Hepatocyte (in vitro differentiated cells): ENCODE results near the gene ADGRV1. TPM values are rescaled to one million over a fixed set of nuclear protein-coding genes. Genes with fewer than 3 reads are reported as not detected.
"Not testable (repeated sequence)": the region's sequence is repeated elsewhere in the genome, so short reads cannot be mapped to it uniquely, and the experiment has no call there.

Source experiments
- DNase-seq: peaks from one replicate; pipeline ENCODE4 v3.0.0-alpha.2; 2016; ENCODE audit warnings: low spot score
- H2AFZ ChIP-seq: fragments of 200-600 bp; sonication (generic); 2 replicates; pipeline ENCODE4 v1.6.0; 2016; ENCODE audit warnings: antibody characterized with exemption, mild to moderate bottlenecking
- H3K27ac ChIP-seq: fragments of 200-600 bp; sonication (generic); 2 replicates; pipeline ENCODE4 v1.5.1; 2016; ENCODE audit warnings: mild to moderate bottlenecking
- H3K27me3 ChIP-seq: fragments of 200-600 bp; sonication (generic); 2 replicates; pipeline ENCODE4 v1.6.1; 2016
- H3K36me3 ChIP-seq: fragments of 200-600 bp; sonication (generic); replicated peaks from 2 replicates; pipeline ENCODE4 v1.5.1; 2016; ENCODE audit warnings: low read depth; ENCODE audit not compliant: insufficient read depth
- H3K4me1 ChIP-seq: fragments of 200-600 bp; sonication (generic); 2 replicates; pipeline ENCODE4 v1.5.1; 2016; ENCODE audit warnings: mild to moderate bottlenecking, moderate library complexity; ENCODE audit not compliant: insufficient read depth
- H3K4me2 ChIP-seq: fragments of 200-600 bp; sonication (generic); 2 replicates; pipeline ENCODE4 v1.6.0; 2016
- H3K4me3 ChIP-seq: fragments of 200-600 bp; sonication (generic); 2 replicates; pipeline ENCODE4 v1.5.1; 2016; ENCODE audit warnings: mild to moderate bottlenecking
- H3K79me2 ChIP-seq: fragments of 200-600 bp; sonication (generic); 2 replicates; pipeline ENCODE4 v1.6.0; 2017; ENCODE audit warnings: mild to moderate bottlenecking
- H3K9me2 ChIP-seq: fragments of 200-600 bp; sonication (generic); replicated peaks from 2 replicates; pipeline ENCODE4 v1.6.0; 2017; ENCODE audit warnings: mild to moderate bottlenecking; ENCODE audit not compliant: insufficient read depth
- H3K9me3 ChIP-seq: fragments of 200-600 bp; sonication (generic); 2 replicates; pipeline ENCODE4 v1.5.1; 2016; ENCODE audit warnings: low read depth, mild to moderate bottlenecking
- H4K20me1 ChIP-seq: fragments of 200-600 bp; sonication (generic); 2 replicates; pipeline ENCODE4 v1.6.0; 2016; ENCODE audit warnings: mild to moderate bottlenecking; ENCODE audit not compliant: insufficient read depth, poor library complexity, severe bottlenecking
- EZH2 ChIP-seq: fragments of 200-600 bp; sonication (generic); IDR thresholded peaks from 2 replicates; pipeline ENCODE4 v1.6.1; 2016; ENCODE audit warnings: antibody characterized with exemption, mild to moderate bottlenecking, borderline replicate concordance
- EZH2phosphoT487 ChIP-seq: fragments of 200-600 bp; sonication (generic); IDR thresholded peaks from one replicate; pipeline ENCODE4 v1.6.1; 2018; ENCODE audit warnings: antibody characterized with exemption, mild to moderate bottlenecking, low read depth, moderate library complexity; ENCODE audit not compliant: unreplicated experiment, severe bottlenecking
- WGBS: methylation state at CpG from one replicate; pipeline ENCODE4 v1.1.6; 2016; ENCODE audit warnings: low lambda C conversion rate; ENCODE audit errors: missing lambda C conversion rate; 5-methylcytosine and 5-hydroxymethylcytosine counted together
- polyA plus RNA-seq: library from polyadenylated mRNA; unstranded; fragments of >200 nt; fragmentation: Nextera tagmentation; extraction: Ambion mirVana; gene quantifications from 2 replicates; pipeline ENCODE4 v1.2.1, GENCODE V29; 2016
- total RNA-seq: library from RNA; depleted of rRNA; stranded (reverse); fragments of >200 nt; gene quantifications from 2 replicates; pipeline ENCODE4 v1.2.3, GENCODE V29; 2014
- TF ChIP-seq, protein P1 (sequence below): fragments of 200-600 bp; sonication (generic); IDR thresholded peaks from 2 replicates; pipeline ENCODE4 v1.5.1; 2016; ENCODE audit warnings: antibody characterized with exemption, mild to moderate bottlenecking; ENCODE audit not compliant: poor library complexity

The ADGRV1 gene
- total and polyA plus RNA-seq, 2 experiments from 2014 or later = 74.9 to 88.3 TPM

DNA sequence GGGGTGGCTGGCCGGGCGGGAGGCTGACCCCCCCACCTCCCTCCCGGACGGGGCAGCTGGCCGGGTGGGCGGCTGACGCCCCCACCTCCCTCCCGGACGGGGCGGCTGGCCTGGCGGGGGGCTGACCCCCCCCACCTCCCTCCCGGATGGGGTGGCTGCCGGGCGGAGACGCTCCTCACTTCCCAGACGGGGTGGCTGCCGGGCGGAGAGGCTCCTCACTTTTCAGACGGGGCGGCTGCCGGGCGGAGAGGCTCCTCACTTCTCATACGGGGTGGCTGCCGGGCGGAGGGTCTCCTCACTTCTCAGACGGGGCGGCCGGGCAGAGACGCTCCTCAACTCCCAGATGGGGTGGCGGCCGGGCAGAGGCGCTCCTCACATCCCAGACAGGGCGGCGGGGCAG is 37.2 kb downstream of the ADGRV1 start:
- not testable (repeated sequence) for DNase-seq, H3K4me1 ChIP-seq, H3K79me2 ChIP-seq, H2AFZ ChIP-seq, H3K9me2 ChIP-seq, H3K36me3 ChIP-seq, H3K27ac ChIP-seq, H3K4me3 ChIP-seq, H4K20me1 ChIP-seq, H3K27me3 ChIP-seq, H3K9me3 ChIP-seq, H3K4me2 ChIP-seq
- WGBS = no CpG with 5 or more reads among the region's 34 CpGs

DNA sequence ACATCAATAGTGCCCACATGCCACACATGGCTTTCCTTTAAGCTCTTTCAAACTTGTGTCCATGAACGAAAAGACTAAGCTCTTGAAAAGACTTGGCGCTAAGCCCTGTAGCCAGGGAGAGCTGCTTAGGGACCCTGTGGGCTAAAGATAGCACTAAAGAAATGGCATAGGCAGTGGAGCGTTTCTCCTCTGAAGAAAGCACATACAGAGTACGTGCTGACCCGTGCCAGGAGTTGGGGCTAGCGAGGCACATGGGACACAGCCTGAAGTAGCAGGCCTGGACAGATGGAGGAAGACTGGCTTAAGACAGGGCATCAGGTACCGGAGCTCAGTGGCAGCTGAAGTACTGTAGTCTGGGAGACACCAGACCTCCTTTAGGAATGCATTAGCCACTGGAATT is 39.7 kb downstream of the ADGRV1 start:
- Histone ChIP-seq H3K4me3 (no peak overlapping the region), H3K79me2 (no peaks in the 10 kb centered on the region), H3K9me2 (no peaks in the 10 kb centered on the region), H3K4me2 (no peak overlapping the region), H3K27me3 (no peaks in the 10 kb centered on the region), H3K27ac (no peak overlapping the region), H3K36me3 (no peaks in the 10 kb centered on the region), H3K9me3 (no peaks in the 10 kb centered on the region), H2AFZ (no peak overlapping the region), H4K20me1 (no peaks in the 10 kb centered on the region), H3K4me1 (no peaks in the 10 kb centered on the region)
- TF ChIP-seq EZH2 (no peak), EZH2phosphoT487 (no peak)
- TF ChIP-seq, protein P1, sequence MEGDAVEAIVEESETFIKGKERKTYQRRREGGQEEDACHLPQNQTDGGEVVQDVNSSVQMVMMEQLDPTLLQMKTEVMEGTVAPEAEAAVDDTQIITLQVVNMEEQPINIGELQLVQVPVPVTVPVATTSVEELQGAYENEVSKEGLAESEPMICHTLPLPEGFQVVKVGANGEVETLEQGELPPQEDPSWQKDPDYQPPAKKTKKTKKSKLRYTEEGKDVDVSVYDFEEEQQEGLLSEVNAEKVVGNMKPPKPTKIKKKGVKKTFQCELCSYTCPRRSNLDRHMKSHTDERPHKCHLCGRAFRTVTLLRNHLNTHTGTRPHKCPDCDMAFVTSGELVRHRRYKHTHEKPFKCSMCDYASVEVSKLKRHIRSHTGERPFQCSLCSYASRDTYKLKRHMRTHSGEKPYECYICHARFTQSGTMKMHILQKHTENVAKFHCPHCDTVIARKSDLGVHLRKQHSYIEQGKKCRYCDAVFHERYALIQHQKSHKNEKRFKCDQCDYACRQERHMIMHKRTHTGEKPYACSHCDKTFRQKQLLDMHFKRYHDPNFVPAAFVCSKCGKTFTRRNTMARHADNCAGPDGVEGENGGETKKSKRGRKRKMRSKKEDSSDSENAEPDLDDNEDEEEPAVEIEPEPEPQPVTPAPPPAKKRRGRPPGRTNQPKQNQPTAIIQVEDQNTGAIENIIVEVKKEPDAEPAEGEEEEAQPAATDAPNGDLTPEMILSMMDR = no peak
- no peak for DNase-seq
- 92% methylated on average over 7 of the region's 7 CpGs for WGBS

DNA sequence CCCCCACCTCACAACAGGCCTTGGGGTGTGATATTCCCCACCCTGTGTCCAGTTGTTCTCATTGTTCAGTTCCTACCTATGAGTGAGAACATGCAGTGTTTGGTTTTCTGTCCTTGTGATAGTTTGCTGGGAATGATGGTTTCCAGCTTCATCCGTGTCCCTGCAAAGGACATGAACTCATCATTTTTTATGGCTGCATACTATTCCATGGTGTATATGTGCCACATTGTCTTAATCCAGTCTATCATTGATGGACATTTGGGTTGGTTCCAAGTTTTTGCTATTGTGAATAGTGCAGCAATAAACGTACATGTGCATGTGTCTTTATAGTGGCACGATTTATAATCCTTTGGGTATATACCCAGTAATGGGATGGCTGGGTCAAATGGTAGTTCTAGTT is 41.7 kb downstream of the ADGRV1 start:
- H3K9me2 ChIP-seq, H3K4me3 ChIP-seq, H4K20me1 ChIP-seq, DNase-seq, H3K4me1 ChIP-seq, H3K9me3 ChIP-seq, H3K79me2 ChIP-seq, H3K36me3 ChIP-seq, H2AFZ ChIP-seq, H3K27ac ChIP-seq, H3K27me3 ChIP-seq, H3K4me2 ChIP-seq: not testable (repeated sequence)
- WGBS = 90% methylated on average over 3 of the region's 3 CpGs

DNA sequence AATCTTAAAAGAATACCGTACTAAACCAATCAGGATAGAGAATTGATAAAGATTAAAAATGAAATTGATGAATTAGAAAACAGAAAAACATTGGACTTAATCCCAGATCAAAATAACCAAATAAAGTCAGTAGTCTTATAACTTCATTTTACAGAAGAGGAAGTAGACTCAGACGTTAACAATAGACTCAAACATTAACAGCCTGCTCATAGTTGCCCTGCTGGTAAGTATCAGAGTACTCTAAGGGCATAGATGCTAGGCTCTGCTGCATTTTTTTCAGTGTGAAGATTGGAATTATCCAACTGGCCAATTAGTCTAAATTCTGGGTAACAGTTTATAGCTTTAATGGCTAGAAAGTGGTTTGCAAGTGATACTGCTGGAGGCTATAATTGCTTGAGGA is 42.9 kb downstream of the ADGRV1 start:
- Histone ChIP-seq H3K27me3 (no peaks in the 10 kb centered on the region), H3K27ac (no peak overlapping the region), H3K9me2 (no peaks in the 10 kb centered on the region), H2AFZ (no peak overlapping the region), H3K4me3 (no peak overlapping the region), H3K36me3 (no peaks in the 10 kb centered on the region), H3K79me2 (no peaks in the 10 kb centered on the region), H3K9me3 (no peaks in the 10 kb centered on the region), H3K4me2 (no peak overlapping the region), H4K20me1 (no peaks in the 10 kb centered on the region), H3K4me1 (no peaks in the 10 kb centered on the region)
- WGBS = 87% methylated on average over 2 of the region's 2 CpGs
- TF ChIP-seq, protein P1 = no peak
- TF ChIP-seq EZH2 (no peak), EZH2phosphoT487 (no peak)
- DNase-seq = no peak

DNA sequence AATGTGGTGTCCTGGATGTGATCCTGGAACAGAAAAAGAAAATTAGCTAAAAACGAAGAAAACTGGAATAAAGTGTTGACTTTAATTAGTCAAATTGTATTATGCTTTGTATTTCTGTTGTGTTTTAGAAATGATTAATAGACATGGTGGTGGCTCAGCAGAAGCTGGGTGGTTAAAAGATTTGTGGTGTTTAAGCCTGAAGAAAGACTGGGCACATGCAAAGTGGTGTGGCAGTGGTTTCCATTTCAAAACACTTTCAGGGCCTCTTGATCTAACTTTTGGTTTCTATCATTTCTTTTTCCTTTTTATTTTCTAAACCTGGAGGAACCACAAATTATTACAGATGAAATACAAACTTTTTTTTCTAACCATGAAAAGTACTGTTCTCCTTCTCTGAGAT is 44.1 kb downstream of the ADGRV1 start:
- Histone ChIP-seq H3K9me3 (no peaks in the 10 kb centered on the region), H2AFZ (no peak overlapping the region), H3K4me1 (no peaks in the 10 kb centered on the region), H3K27me3 (no peaks in the 10 kb centered on the region), H4K20me1 (no peaks in the 10 kb centered on the region), H3K9me2 (no peaks in the 10 kb centered on the region), H3K79me2 (no peaks in the 10 kb centered on the region), H3K4me3 (no peak overlapping the region), H3K36me3 (no peaks in the 10 kb centered on the region), H3K27ac (no peak overlapping the region), H3K4me2 (no peak overlapping the region)
- DNase-seq = no peak
- TF ChIP-seq, protein P1 = no peak
- TF ChIP-seq EZH2 (no peak), EZH2phosphoT487 (no peak)
- 83% methylated on average over 1 of the region's 1 CpG for WGBS
